ENCODE measurements around the gene KRTAP2-4. TPM values are rescaled to one million over a fixed set of nuclear protein-coding genes. Genes with fewer than 3 reads are reported as not detected.
A peak's percentile ranks its signal among the peaks of the same experiment; 100 is the strongest.

The KRTAP2-4 gene
- total RNA-seq, 1 experiment from 2014 or later: not detected

DNA sequence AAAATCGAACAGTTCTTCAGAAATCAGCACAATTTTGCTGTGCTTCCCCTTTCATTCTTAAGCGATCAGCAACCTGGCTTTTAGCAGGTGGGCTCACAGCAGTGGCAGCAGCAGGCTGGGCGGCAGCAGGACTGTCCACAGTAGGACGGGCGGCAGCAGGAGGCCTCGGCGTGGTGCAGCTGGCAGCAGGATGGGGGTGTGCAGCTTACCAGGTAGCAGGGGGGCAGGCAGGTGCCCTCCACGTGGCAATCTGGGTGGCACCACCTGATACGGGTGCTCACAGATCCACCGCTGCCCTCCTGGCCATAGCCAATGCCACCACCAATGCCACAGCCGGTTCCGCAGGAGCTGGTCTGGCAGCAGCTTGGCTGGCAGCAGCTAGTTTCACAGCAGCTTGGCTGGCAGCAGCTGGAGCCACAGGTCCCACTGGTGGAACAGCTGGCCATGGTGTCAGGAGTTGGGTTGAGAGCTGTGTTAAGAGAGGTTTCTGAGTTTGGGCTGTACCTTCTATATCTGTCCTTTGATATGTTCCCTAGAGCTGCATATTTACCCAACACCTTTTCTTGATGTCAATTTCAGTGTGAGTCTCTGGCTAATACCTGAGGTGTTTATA lies 35.9 kb downstream of the KRTAP2-4 start, which contains the start of gene KRTAP1-4:
TSS of gene KRTAP1-4 (minus strand) at position 563 of the 613 bp plus-strand sequence. CDS start at position 446, 117 bp downstream.
- no peak within 1 kb of the TSS for H3K4me3 ChIP-seq
- TF ChIP-seq, protein P1, sequence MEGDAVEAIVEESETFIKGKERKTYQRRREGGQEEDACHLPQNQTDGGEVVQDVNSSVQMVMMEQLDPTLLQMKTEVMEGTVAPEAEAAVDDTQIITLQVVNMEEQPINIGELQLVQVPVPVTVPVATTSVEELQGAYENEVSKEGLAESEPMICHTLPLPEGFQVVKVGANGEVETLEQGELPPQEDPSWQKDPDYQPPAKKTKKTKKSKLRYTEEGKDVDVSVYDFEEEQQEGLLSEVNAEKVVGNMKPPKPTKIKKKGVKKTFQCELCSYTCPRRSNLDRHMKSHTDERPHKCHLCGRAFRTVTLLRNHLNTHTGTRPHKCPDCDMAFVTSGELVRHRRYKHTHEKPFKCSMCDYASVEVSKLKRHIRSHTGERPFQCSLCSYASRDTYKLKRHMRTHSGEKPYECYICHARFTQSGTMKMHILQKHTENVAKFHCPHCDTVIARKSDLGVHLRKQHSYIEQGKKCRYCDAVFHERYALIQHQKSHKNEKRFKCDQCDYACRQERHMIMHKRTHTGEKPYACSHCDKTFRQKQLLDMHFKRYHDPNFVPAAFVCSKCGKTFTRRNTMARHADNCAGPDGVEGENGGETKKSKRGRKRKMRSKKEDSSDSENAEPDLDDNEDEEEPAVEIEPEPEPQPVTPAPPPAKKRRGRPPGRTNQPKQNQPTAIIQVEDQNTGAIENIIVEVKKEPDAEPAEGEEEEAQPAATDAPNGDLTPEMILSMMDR (conservative IDR thresholded peaks at IDR 0.05): no peak
- no peak for TF ChIP-seq EZH2 (IDR thresholded peaks at IDR 0.05; ENCODE audit: low read depth)
- H3K9me3 ChIP-seq (ENCODE audit: insufficient read depth, low read depth): no peaks in the 10 kb centered on the region
- no peak within 1 kb of the TSS for H3K27ac ChIP-seq
- H3K9me2 ChIP-seq (ENCODE audit: insufficient read depth): no peaks in the 10 kb centered on the region
- no peaks in the 10 kb centered on the region for H3K79me2 ChIP-seq (ENCODE audit: low read depth)
- H2AFZ ChIP-seq: no peak within 1 kb of the TSS
- no TSS peak for BruUV-seq (replicated peaks)
- H3K27me3 ChIP-seq (ENCODE audit: insufficient read depth, low read depth): no peaks in the 10 kb centered on the region
- H3K4me2 ChIP-seq: no peak within 1 kb of the TSS
- DNase-seq: no peak
- H3K4me1 ChIP-seq (replicated peaks; ENCODE audit: insufficient read depth): peaks cover 15% of the 10 kb centered on the region
- H3F3A ChIP-seq (ENCODE audit: insufficient read depth, low read depth): peaks cover 9% of the 10 kb centered on the region; the same call in 1 of the 2 replicates
- intact Hi-C loops (cut with micrococcal nuclease; ENCODE audit: unreplicated experiment): no loop called here
- H4K20me1 ChIP-seq (ENCODE audit: insufficient read depth): no peaks in the 10 kb centered on the region
- no peaks in the 10 kb centered on the region for H3K36me3 ChIP-seq (ENCODE audit: low read depth)
- POLR2A ChIA-PET (ENCODE audit: unreplicated experiment): no interaction called here
- CTCF ChIA-PET: no interaction called here

DNA sequence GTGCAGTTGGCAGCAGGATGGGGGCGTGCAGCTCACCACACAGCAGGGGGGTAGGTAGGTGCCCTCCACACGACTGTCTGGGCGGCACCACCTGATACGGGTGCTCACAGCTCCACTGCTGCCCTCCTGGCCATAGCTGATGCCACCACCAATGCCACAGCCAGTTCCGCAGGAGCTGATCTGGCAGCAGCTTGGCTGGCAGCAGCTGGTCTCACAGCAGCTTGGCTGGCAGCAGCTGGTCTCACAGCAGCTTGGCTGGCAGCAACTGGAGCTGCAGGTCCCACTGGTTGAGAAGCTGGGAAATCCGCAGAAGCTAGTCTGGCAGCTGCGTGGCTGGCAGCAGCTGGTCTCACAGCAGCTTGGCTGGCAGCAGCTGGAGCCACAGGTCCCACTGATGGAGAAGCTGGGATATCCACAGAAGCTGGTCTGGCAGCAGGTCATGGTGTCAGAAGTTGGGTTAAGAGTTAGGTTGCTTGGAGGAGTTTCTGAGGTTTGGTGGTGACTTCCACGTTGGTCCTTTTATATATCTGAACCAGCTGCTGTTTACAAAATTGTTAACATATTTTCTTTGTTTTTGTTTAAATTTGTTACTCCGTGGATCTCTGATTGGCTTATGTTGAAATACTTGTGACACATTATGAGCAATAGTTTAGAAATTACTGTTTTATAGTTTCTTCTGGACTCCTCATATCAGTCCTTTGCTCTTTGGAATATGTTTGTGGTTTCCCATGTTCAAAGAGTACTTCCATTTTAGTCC lies 38.8 kb downstream of the KRTAP2-4 start, which contains the start of gene KRTAP1-5:
TSS of gene KRTAP1-5 (minus strand) at position 494 of the 757 bp plus-strand sequence. CDS start at position 441, 53 bp downstream.
- Histone ChIP-seq H3K4me1 (replicated peaks; ENCODE audit: insufficient read depth) (peaks cover 14% of the 10 kb centered on the region), H2AFZ (peak within 1 kb of the TSS; percentile 12; the same call in 1 of the 2 replicates), H3K9me2 (ENCODE audit: insufficient read depth) (no peaks in the 10 kb centered on the region), H3K79me2 (ENCODE audit: low read depth) (no peaks in the 10 kb centered on the region), H3F3A (ENCODE audit: insufficient read depth, low read depth) (peaks cover 9% of the 10 kb centered on the region; the same call in 1 of the 2 replicates), H3K4me2 (peak within 1 kb of the TSS; percentile 4; the same call in 1 of the 2 replicates), H4K20me1 (ENCODE audit: insufficient read depth) (no peaks in the 10 kb centered on the region), H3K27ac (peak within 1 kb of the TSS; percentile 19; the same call in 1 of the 2 replicates), H3K36me3 (ENCODE audit: low read depth) (no peaks in the 10 kb centered on the region), H3K27me3 (ENCODE audit: insufficient read depth, low read depth) (no peaks in the 10 kb centered on the region), H3K4me3 (no peak within 1 kb of the TSS), H3K9me3 (ENCODE audit: insufficient read depth, low read depth) (peaks cover 5% of the 10 kb centered on the region; the same call in 1 of the 2 replicates)
- BruUV-seq (replicated peaks): no TSS peak
- intact Hi-C loops (cut with micrococcal nuclease; ENCODE audit: unreplicated experiment): no loop called here
- POLR2A ChIA-PET (ENCODE audit: unreplicated experiment): no interaction called here
- no peak for TF ChIP-seq EZH2 (IDR thresholded peaks at IDR 0.05; ENCODE audit: low read depth)
- TF ChIP-seq, protein P1 (conservative IDR thresholded peaks at IDR 0.05): no peak
- peak in 1 of 2 experiments; percentile 52 for DNase-seq
- CTCF ChIA-PET: interaction anchor here (0.6 kb wide), 1 partner anchor 46 kb away, joined by 3 read pairs; no protein-coding TSS in a partner anchor

DNA sequence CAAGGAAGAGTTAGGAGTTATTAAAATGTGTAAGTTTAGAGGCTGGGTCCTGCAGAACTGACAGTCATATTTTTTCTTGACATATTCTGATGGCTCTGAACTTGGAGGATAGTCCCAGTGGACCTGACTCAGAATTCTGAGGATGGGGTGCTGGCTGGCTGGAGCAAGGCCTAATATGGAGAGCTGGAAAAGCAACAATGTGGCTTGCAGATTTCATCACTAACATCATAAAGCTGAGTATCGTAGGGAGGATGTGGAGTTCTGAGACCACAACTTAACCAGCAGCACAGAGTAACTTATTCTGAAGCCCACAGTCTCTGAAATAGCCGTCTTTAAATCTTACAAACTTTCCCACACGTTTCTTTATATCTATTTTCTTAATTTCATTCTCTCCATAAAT lies 41.0 kb downstream of the KRTAP2-4 start:
- no peaks in the 10 kb centered on the region for H3K9me2 ChIP-seq (ENCODE audit: insufficient read depth)
- no TSS peak for BruUV-seq (replicated peaks)
- no peaks in the 10 kb centered on the region for H3K36me3 ChIP-seq (ENCODE audit: low read depth)
- POLR2A ChIA-PET (ENCODE audit: unreplicated experiment): no interaction called here
- H3K4me2 ChIP-seq: no peak overlapping the region
- intact Hi-C loops (cut with micrococcal nuclease; ENCODE audit: unreplicated experiment): no loop called here
- no peaks in the 10 kb centered on the region for H4K20me1 ChIP-seq (ENCODE audit: insufficient read depth)
- DNase-seq: no peak
- CTCF ChIA-PET: no interaction called here
- H3K79me2 ChIP-seq (ENCODE audit: low read depth): no peaks in the 10 kb centered on the region
- peaks cover 28% of the 10 kb centered on the region for H3F3A ChIP-seq (ENCODE audit: insufficient read depth, low read depth)
- peaks cover 30% of the 10 kb centered on the region for H3K4me1 ChIP-seq (replicated peaks; ENCODE audit: insufficient read depth)
- H3K9me3 ChIP-seq (ENCODE audit: insufficient read depth, low read depth): peaks cover 13% of the 10 kb centered on the region; the same call in 1 of the 2 replicates
- no peaks in the 10 kb centered on the region for H3K27me3 ChIP-seq (ENCODE audit: insufficient read depth, low read depth)
- TF ChIP-seq, protein P1 (conservative IDR thresholded peaks at IDR 0.05): no peak
- no peak for TF ChIP-seq EZH2 (IDR thresholded peaks at IDR 0.05; ENCODE audit: low read depth)
- no peak overlapping the region for H3K27ac ChIP-seq
- H2AFZ ChIP-seq: no peak overlapping the region
- H3K4me3 ChIP-seq: no peak overlapping the region
